Tibial artery (tissue), 4 donors: Measurements from ENCODE around the gene COL2A1.

Source experiments
- DNase-seq, 2 donors: peaks; one replicate each; pipeline ENCODE4 v3.0.0-alpha.2; 2019
- H3K27ac ChIP-seq, 2 donors: fragments of 200-600 bp; sonication (generic) in 1 of 2; 1 replicate in 1 of 2; 2 replicates in 1 of 2; pipeline ENCODE4 v1.5.1; 2018 to 2019; ENCODE audit warnings: mild to moderate bottlenecking in 1 of 2
- H3K27me3 ChIP-seq, 2 donors: fragments of 200-600 bp; sonication (generic) in 1 of 2; one replicate each; pipeline versions ENCODE4 v1.5.1 to v1.6.0; 2016 to 2019
- H3K36me3 ChIP-seq, 3 donors: fragments of 200-600 bp; sonication (generic) in 2 of 3; one replicate each; pipeline ENCODE4 v1.5.1; 2016 to 2019; ENCODE audit warnings: mild to moderate bottlenecking in 2 of 3
- H3K4me1 ChIP-seq, 4 donors: fragments of 200-600 bp; sonication (generic) in 2 of 4; 1 replicate in 3 of 4; 2 replicates in 1 of 4; pipeline ENCODE4 v1.5.1; 2016 to 2019
- H3K4me3 ChIP-seq, 2 donors: fragments of 200-600 bp; sonication (generic) in 1 of 2; 1 replicate in 1 of 2; 2 replicates in 1 of 2; pipeline ENCODE4 v1.5.1; 2018 to 2019; ENCODE audit warnings: mild to moderate bottlenecking in 2 of 2
- H3K9me3 ChIP-seq, 3 donors: fragments of 200-600 bp; sonication (generic) in 1 of 3; one replicate each; pipeline ENCODE4 v1.5.1; 2016 to 2019
- CTCF ChIP-seq, 2 experiments: fragments of 200-600 bp in 1 of 2; fragments of 450-650 bp in 1 of 2; IDR thresholded peaks; one replicate each; pipeline ENCODE4 v1.5.1; 2017 to 2019; ENCODE audit warnings: antibody characterized with exemption in 2 of 2, mild to moderate bottlenecking in 1 of 2, moderate library complexity in 1 of 2
- intact Hi-C: fragments of 100-400 bp; cut with DNase I; formaldehyde crosslinking; loops from one replicate; pipeline ENCODE4 v1.15.0; 2023; ENCODE audit warnings: low total_unique reads

Gene COL2A1

GRCh38 chr12:47950856-47951468 is 53.3 kb downstream of the COL2A1 start:
- no peaks in the 10 kb centered on the region for H3K9me3 ChIP-seq
- H3K36me3 ChIP-seq, result no peaks in the 10 kb centered on the region
- no peak overlapping the region for H3K27ac ChIP-seq
- H3K4me1 ChIP-seq, result peaks cover 0 to 11% (median 3%) of the 10 kb centered on the region in 4 donors
- no peak for DNase-seq
- intact Hi-C loops, result no loop called here
- H3K27me3 ChIP-seq, result peaks cover 0 to 7% of the 10 kb centered on the region in 2 donors
- H3K4me3 ChIP-seq, result no peak overlapping the region
- no peak for TF ChIP-seq CTCF (IDR thresholded peaks at IDR 0.05)

- Histone ChIP-seq H3K27ac (no peak overlapping the region), H3K4me3 (no peak overlapping the region), H3K4me1 (peaks cover 0 to 11% (median 3%) of the 10 kb centered on the region in 4 donors), H3K9me3 (no peaks in the 10 kb centered on the region), H3K36me3 (no peaks in the 10 kb centered on the region), H3K27me3 (peaks cover 0 to 7% of the 10 kb centered on the region in 2 donors)
- DNase-seq, result peak; percentile 63 to 85
- peak; percentile 68 to 83 for TF ChIP-seq CTCF (IDR thresholded peaks at IDR 0.05)
- intact Hi-C loops, result no loop called here
Observed at GRCh38 chr12:47949441-47950341, 54.6 kb downstream of the COL2A1 start.

GRCh38 chr12:47947341-47947740 is 56.9 kb downstream of the COL2A1 start:
- intact Hi-C loops, result no loop called here
- peaks cover 0 to 11% (median 4%) of the 10 kb centered on the region in 4 donors for H3K4me1 ChIP-seq
- no peaks in the 10 kb centered on the region for H3K9me3 ChIP-seq
- H3K36me3 ChIP-seq, result no peaks in the 10 kb centered on the region
- H3K27me3 ChIP-seq, result peaks cover 0 to 26% of the 10 kb centered on the region in 2 donors
- DNase-seq, result no peak
- H3K4me3 ChIP-seq, result no peak overlapping the region
- no peak overlapping the region for H3K27ac ChIP-seq
- no peak for TF ChIP-seq CTCF (IDR thresholded peaks at IDR 0.05)

- intact Hi-C loops, result no loop called here
- peaks cover 0 to 32% of the 10 kb centered on the region in 2 donors for H3K27me3 ChIP-seq
- H3K9me3 ChIP-seq, result no peaks in the 10 kb centered on the region
- no peak for TF ChIP-seq CTCF (IDR thresholded peaks at IDR 0.05)
- peaks cover 0 to 16% (median 6%) of the 10 kb centered on the region in 4 donors for H3K4me1 ChIP-seq
- no peaks in the 10 kb centered on the region for H3K36me3 ChIP-seq
- H3K4me3 ChIP-seq, result no peak overlapping the region
- H3K27ac ChIP-seq, result no peak overlapping the region
- DNase-seq, result no peak
Observed at GRCh38 chr12:47946413-47947323, 57.6 kb downstream of the COL2A1 start.

GRCh38 chr12:47945341-47945728 is 58.9 kb downstream of the COL2A1 start:
- Histone ChIP-seq H3K4me3 (no peak overlapping the region), H3K9me3 (no peaks in the 10 kb centered on the region), H3K27ac (no peak overlapping the region), H3K36me3 (no peaks in the 10 kb centered on the region), H3K27me3 (peaks cover 0 to 41% of the 10 kb centered on the region in 2 donors), H3K4me1 (peaks cover 0 to 16% (median 6%) of the 10 kb centered on the region in 4 donors)
- DNase-seq, result no peak
- TF ChIP-seq CTCF (IDR thresholded peaks at IDR 0.05), result no peak
- intact Hi-C loops, result no loop called here
